CD4-positive, alpha-beta T cell treated with Interleukin-6 at 100 ng/mL for 8 hours (primary cell): ENCODE measurements around the gene SREBF1.

ENCODE experiments used
- DNase-seq: peaks from one replicate; pipeline ENCODE4 v3.0.0-alpha.2; 2020; ENCODE audit warnings: mixed read lengths, low spot score

The SREBF1 gene

DNA sequence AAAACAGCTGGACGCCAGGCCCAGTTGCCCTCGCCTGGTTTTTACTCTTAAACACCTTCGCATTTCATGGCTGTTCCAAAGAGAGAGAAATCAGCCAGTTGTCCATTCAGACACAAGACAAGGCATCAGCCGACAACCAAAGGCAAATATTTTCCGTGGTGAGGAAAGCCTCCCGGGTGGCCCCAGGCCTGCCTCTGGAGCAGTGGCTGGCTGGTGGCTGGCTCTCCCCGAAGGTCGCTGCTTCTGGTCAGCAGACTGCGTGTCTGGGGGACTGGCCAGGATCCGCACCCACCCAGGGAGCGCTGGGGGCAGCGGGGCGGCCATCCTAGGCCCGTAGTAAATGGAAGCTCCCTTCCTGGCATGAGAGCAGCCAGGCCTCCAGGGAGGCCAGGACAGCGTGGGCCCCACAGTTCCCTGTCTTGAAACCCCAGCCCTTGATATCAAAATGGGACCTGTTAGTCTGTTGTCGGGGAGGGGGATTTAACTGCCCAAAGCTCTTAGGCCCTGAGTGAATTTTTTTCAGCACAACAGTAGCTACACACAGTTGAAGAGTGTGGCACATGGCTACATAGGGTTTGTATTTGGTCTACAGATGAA lies 57.7 kb downstream of the SREBF1 start:
- DNase-seq: no peak

GRCh38 chr17:17778308-17779014 lies 58.3 kb downstream of the SREBF1 start:
- DNase-seq: no peak

- DNase-seq: no peak
Observed at GRCh38 chr17:17776889-17777288, 59.9 kb downstream of the SREBF1 start.

DNA sequence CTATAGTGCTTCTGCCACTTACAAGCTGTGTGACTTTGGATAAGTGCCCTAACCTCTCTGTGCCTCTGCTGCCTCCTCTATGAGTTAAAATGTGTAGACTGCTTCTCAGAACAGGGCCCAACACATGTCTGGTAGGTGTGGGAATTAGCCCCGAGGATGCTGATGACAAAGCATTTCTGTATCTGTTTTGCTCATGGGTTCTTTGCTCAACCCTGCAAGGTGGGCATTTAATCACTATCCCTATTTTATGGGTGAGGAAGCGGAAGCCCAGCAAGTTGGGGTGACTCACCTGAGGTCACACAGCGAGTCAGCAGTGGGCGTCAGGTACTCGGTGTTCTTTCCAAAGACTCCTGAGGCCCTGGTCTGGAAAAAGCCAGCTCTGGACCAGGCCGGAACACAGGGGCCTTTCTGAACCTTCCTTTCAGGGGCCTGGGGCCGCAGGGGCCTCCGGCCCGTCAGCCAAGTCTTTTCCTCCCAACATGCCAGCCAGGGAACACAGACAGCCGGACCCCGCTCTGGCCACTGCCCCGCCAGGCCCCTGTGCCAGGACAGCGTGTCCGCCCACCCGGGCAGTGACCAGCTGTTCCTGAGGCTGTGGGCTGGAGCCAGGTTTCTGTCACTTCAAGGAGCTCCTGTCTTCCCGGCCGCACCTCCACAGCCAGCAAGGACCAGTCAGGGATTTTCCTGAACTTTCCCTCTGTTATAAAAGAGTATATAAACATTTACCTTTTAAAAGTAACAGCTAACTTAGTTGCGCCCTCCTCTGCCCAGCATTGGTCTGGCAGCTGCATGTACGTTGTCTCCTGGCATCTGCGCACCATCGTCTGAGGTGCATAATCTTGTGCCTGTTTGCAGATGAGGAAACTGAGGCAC lies 62.5 kb downstream of the SREBF1 start:
- DNase-seq: no peak

GRCh38 chr17:17772231-17772630 lies 64.6 kb downstream of the SREBF1 start:
- no peak for DNase-seq

- DNase-seq: no peak
Observed at GRCh38 chr17:17771498-17772201, 65.1 kb downstream of the SREBF1 start.

GRCh38 chr17:17770632-17771044 lies 66.1 kb downstream of the SREBF1 start:
- no peak for DNase-seq

DNA sequence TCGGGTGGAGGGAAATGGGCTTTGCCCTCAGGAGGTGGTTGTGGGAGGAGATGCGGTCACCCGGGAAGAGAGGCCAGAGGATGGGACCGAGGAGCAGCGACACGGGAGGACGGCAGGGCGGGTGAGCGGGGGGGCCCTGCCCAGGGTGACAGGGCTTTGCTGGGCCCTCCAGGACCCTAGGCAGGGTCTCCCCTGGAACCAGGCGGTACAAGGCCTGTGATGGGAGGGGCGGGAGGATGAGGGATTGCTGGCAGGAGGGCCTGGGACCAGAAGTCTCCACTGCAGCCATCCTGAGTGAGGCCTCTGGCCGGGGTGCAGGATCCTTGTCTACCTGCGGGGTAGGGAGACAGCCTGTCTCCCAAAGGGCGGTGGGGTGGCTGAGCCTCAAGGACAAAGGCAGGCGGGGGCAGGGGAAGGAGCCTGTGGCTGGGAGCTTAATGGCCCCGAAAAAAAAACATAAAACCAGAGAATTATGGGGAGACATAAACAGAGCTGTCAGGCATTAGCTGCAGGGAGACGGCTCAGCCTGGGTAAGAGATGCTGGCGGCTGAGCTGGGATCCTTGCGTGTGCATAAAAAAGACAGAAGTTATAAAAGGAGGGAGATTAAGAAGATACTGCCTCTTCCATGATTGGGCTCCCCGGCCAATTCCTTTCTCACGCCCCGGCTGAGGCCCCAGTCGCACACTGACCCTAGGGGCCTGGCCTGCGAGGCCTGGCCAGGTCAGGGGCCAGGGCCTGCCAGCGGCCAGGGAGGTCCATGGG lies 66.7 kb downstream of the SREBF1 start:
- no peak for DNase-seq

DNA sequence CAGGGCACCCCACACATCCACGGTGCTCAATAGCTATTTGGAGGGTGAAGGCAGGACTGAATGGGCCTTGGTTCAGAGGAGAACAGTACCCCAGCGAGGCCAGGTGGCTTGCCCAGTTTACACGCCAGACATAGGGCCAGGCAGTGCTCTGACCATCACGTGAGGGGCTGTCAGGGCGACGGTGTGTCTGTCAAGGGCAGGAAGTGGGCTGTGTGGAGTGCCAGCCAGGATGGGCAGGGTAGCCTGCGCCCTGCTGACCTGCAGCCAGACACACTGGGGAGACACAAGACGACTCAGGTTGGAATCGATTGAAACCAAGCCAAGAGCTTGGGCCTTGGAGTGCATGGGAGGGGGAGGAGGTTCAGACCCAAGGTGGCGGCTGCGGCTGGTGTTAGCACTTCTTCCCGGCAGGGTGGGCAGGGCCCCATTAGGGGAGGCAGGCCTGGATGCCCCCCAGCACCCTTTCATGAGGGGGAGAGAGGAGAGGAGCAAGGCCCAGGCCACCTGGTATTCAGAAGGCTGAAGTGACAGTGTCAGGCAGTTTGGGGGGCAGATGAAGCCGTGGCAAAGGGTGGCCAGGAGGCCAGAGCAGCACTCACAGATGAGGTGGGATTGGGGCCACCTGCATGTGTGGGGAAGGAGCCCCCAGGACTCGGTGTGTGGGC lies 68.2 kb downstream of the SREBF1 start:
- DNase-seq: no peak

DNA sequence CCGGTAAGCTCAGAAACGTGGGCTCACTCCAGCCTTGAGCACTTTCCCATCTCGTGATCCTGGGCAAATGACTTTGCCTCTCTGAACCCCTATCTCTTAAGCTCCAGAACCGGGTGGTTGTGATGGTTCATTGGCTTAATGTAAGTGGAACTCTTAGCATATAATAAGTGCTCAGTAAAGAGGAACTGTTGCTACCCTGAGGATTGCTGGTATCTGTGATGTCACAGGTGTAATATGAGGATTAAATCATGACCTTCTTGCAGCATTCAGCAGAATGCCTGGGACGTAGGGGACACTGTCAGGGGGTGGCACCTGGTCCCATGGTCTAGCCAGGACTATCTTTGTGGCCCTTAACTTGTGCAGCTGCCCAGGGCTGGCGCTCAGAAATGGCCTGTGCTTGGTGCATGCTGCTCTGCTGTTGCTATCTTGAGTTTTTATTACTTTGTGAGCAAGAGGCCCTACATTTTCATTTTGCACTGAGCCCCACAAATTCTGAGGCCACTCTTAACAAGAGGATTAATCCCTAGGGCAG lies 68.8 kb downstream of the SREBF1 start:
- DNase-seq: no peak

DNA sequence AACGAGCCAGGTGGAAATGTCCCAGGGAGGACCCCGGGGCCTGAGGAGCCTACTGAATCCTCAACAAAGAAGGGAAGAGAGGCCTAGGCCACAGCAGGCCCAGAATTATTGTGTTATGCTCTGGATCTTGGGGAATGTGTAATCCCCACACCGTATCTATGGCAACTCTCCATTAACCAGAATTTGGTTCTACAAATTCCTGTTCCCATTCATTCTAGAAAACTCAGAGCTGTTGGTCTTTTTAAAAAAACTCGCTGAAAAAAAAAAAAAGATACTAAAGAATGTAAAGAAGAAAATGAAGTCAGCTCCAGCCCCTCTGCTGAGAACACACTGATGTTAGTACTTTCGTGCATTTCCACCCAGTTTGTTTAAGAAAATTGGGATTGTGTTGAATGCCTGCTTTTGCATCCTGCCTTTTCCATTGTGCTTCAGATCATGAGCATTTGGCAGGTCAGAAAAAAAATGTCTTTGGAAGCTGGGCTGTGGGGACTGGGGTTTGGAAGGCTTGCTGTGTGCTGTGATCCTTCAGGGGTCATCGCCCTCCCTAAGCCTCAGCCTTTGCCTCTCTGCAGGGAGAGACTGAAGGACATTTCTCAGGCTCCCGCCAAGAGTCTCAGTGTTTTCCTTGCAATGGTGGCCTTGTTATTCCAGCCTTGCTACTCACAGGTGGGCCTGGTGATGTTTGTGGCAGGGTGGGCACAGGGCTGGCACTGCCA lies 69.5 kb downstream of the SREBF1 start:
- no peak for DNase-seq

GRCh38 chr17:17766744-17767120 lies 70.1 kb downstream of the SREBF1 start:
- no peak for DNase-seq

DNA sequence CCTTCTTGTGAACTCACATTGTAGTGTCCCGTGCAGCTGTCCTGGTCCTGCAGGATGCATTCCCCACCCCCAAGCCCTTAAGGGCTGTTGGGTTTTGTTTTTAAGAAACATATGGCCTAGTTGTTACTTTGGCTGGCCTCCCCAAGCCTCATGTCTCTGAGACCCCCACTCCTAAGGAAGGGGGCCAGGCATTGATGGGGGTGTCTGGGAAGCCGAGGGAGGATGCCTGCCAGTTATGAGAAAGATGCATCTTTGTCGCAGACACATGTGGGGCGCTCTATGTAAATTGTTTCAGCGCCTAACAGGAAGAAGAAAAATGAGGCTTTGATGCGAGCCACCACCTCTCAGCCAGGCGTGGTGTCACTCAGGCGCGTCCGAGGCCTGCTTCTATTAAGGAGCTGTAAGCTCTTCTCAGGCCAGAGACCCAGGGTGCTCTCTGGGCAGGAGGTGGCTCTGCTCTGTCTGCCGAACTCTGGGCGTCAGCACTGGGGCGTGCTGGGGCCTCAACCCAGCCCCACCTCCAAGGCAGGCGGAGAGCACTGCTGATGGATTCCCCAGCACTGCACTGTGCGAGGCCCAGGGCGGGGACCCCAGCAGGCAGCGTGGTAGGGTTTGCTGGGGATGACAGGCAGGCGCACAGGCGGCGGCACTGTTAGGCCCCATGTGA lies 70.6 kb downstream of the SREBF1 start:
- DNase-seq: no peak

- DNase-seq: no peak
Observed at GRCh38 chr17:17765359-17766076, 71.3 kb downstream of the SREBF1 start.

GRCh38 chr17:17763734-17764133 lies 73.1 kb downstream of the SREBF1 start:
- no peak for DNase-seq

DNA sequence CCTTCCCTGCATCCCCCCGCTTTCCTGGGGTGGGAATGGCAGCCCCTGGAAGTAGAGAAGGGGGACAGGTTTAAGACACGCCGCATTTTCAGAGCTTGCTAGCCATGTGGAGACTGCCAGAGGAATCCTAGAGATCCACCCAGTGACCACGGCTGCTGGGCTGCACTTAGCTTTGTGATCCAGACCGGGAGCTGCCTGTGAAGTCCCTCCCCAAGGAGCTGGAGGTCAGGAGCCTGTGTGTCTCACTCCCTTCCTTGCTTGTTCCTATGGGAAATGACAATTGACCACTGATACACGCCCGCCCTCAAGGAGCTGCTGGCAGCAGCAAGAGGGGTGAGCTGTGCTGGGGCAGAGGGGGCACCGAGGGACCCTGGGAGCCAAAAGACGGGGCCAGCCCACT lies 73.7 kb downstream of the SREBF1 start:
- DNase-seq: no peak

DNA sequence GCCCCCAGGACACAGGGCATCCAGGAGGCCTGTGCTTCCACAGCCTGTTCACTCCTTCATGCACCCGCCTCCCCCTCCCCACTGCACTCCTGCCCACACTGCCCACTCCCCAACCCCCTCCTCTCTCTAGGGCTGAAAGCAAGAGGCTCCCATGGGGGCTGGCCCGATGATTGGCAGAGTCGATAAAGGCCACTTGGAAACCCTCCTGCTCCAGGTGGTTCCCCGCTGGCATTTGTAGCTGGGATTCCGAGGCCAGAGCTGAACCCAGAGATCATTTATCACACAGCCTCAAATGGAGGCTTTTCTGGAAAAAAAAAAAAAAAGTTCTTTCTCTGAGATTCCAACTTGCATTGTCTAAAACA lies 74.1 kb downstream of the SREBF1 start:
- DNase-seq: no peak
